Naive B cell (primary cell): ENCODE data around the gene SNAP29. TPM values are rescaled to one million over a fixed set of nuclear protein-coding genes. Genes with fewer than 3 reads are reported as not detected.
"Not testable (repeated sequence)": the region's sequence is repeated elsewhere in the genome, so short reads cannot be mapped to it uniquely, and the experiment has no call there.

Source experiments
- ATAC-seq, 2 donors: fragments of 150-1000 bp; cut with Tn5 transposase; 2 replicates each; pipeline ENCODE4 v1.10.0; 2021; ENCODE audit warnings: low read depth in 2 of 2, mild to moderate bottlenecking in 2 of 2, moderate library complexity in 2 of 2
- DNase-seq: peaks from one replicate; pipeline ENCODE4 v3.0.0; 2022
- H3K27ac Mint-ChIP-seq, 6 donors: one replicate each; pipeline ENCODE4 v1.8.0; 2020 to 2022; ENCODE audit warnings: mild to moderate bottlenecking in 6 of 6, mixed read lengths in 6 of 6, moderate library complexity in 5 of 6, inconsistent platforms in 2 of 6
- H3K27me3 Mint-ChIP-seq, 3 donors: one replicate each; pipeline ENCODE4 v1.8.0; 2021 to 2022; ENCODE audit warnings: mixed read lengths in 3 of 3, mild to moderate bottlenecking in 1 of 3
- H3K36me3 Mint-ChIP-seq, 2 donors: one replicate each; pipeline ENCODE4 v1.8.0; 2020 to 2022; ENCODE audit warnings: mixed read lengths in 2 of 2, inconsistent platforms in 1 of 2, mild to moderate bottlenecking in 1 of 2
- H3K4me1 Mint-ChIP-seq, 3 donors: one replicate each; pipeline ENCODE4 v1.8.0; 2020 to 2022; ENCODE audit warnings: mixed read lengths in 3 of 3, inconsistent platforms in 1 of 3, mild to moderate bottlenecking in 1 of 3, moderate library complexity in 1 of 3
- H3K4me3 Mint-ChIP-seq, 8 donors: one replicate each; pipeline ENCODE4 v1.8.0; 2020 to 2022; ENCODE audit warnings: mild to moderate bottlenecking in 8 of 8, mixed read lengths in 8 of 8, moderate library complexity in 8 of 8, inconsistent platforms in 2 of 8
- H3K9me3 Mint-ChIP-seq, 7 donors: one replicate each; pipeline ENCODE4 v1.8.0; 2020 to 2022; ENCODE audit warnings: mixed read lengths in 7 of 7, mild to moderate bottlenecking in 5 of 7, inconsistent platforms in 2 of 7, moderate library complexity in 1 of 7
- polyA plus RNA-seq, 6 donors: library from polyadenylated mRNA; unstranded; fragments of 300-500 nt; fragmentation: Illumina TruSeq; gene quantifications; one replicate each; pipeline ENCODE4 v1.2.3, GENCODE V29; 2021; ENCODE audit warnings: low read depth in 6 of 6

SNAP29 gene
- polyA plus RNA-seq, 6 donors from 2014 or later = 15.1 to 24.1 (median 17.1) TPM

- ATAC-seq = no peak
- no peak for DNase-seq
- no peaks in the 10 kb centered on the region for H3K4me1 Mint-ChIP-seq
Measured at GRCh38 chr22:20904008-20904979, 45.5 kb downstream of the SNAP29 start.

GRCh38 chr22:20904980-20905355 is 46.2 kb downstream of the SNAP29 start:
- no peaks in the 10 kb centered on the region for H3K9me3 Mint-ChIP-seq
- no peak overlapping the region for H3K4me3 Mint-ChIP-seq
- H3K27ac Mint-ChIP-seq = peak overlapping the region in 1 of 6 donors; percentile 59
- no peaks in the 10 kb centered on the region for H3K36me3 Mint-ChIP-seq
- ATAC-seq (no peak), DNase-seq (no peak)
- no peaks in the 10 kb centered on the region for H3K4me1 Mint-ChIP-seq
- peaks cover 0 to 4% (median 0%) of the 10 kb centered on the region in 3 donors for H3K27me3 Mint-ChIP-seq

More at GRCh38 chr22:20904008-20904979, 45.5 kb downstream of the SNAP29 start:
- Mint-ChIP-seq H3K36me3 (no peaks in the 10 kb centered on the region), H3K4me3 (no peak overlapping the region), H3K9me3 (no peaks in the 10 kb centered on the region), H3K27ac (peak overlapping the region in 1 of 6 donors; percentile 59), H3K27me3 (peaks cover 0 to 4% (median 0%) of the 10 kb centered on the region in 3 donors)

- H3K27me3 Mint-ChIP-seq = peaks cover 0 to 4% (median 0%) of the 10 kb centered on the region in 3 donors
- no peaks in the 10 kb centered on the region for H3K9me3 Mint-ChIP-seq
- no peak overlapping the region for H3K4me3 Mint-ChIP-seq
- H3K4me1 Mint-ChIP-seq = no peaks in the 10 kb centered on the region
- no peak for DNase-seq
- no peak overlapping the region for H3K27ac Mint-ChIP-seq
- H3K36me3 Mint-ChIP-seq = no peaks in the 10 kb centered on the region
- ATAC-seq = no peak
Measured at GRCh38 chr22:20905415-20906386, 46.9 kb downstream of the SNAP29 start.

- H3K27me3 Mint-ChIP-seq = peaks cover 0 to 4% (median 0%) of the 10 kb centered on the region in 3 donors
- H3K4me3 Mint-ChIP-seq = no peak overlapping the region
- ATAC-seq (no peak), DNase-seq (no peak)
- no peaks in the 10 kb centered on the region for H3K36me3 Mint-ChIP-seq
- H3K9me3 Mint-ChIP-seq = no peaks in the 10 kb centered on the region
- H3K4me1 Mint-ChIP-seq = no peaks in the 10 kb centered on the region
- H3K27ac Mint-ChIP-seq = no peak overlapping the region
Measured at GRCh38 chr22:20906387-20906767, 47.6 kb downstream of the SNAP29 start.

- H3K9me3 Mint-ChIP-seq, H3K27ac Mint-ChIP-seq, H3K4me1 Mint-ChIP-seq, H3K36me3 Mint-ChIP-seq, DNase-seq, H3K27me3 Mint-ChIP-seq, H3K4me3 Mint-ChIP-seq, ATAC-seq: not testable (repeated sequence)
Measured at GRCh38 chr22:20908717-20909116, 49.9 kb downstream of the SNAP29 start.

GRCh38 chr22:20909543-20910303 is 50.9 kb downstream of the SNAP29 start:
- no peaks in the 10 kb centered on the region for H3K9me3 Mint-ChIP-seq
- no peaks in the 10 kb centered on the region for H3K4me1 Mint-ChIP-seq
- H3K36me3 Mint-ChIP-seq = no peaks in the 10 kb centered on the region
- H3K27me3 Mint-ChIP-seq = peaks cover 0 to 4% (median 0%) of the 10 kb centered on the region in 3 donors
- no peak overlapping the region for H3K4me3 Mint-ChIP-seq
- DNase-seq = no peak
- no peak overlapping the region for H3K27ac Mint-ChIP-seq
- ATAC-seq = no peak

- ATAC-seq = no peak
- H3K27ac Mint-ChIP-seq = no peak overlapping the region
- no peaks in the 10 kb centered on the region for H3K36me3 Mint-ChIP-seq
- peaks cover 6 to 9% (median 9%) of the 10 kb centered on the region in 3 donors for H3K4me1 Mint-ChIP-seq
- H3K4me3 Mint-ChIP-seq = no peak overlapping the region
- no peak for DNase-seq
- no peaks in the 10 kb centered on the region for H3K27me3 Mint-ChIP-seq
- no peaks in the 10 kb centered on the region for H3K9me3 Mint-ChIP-seq
Measured at GRCh38 chr22:20912494-20912893, 53.7 kb downstream of the SNAP29 start.

- peaks cover 31 to 38% (median 33%) of the 10 kb centered on the region in 3 donors for H3K4me1 Mint-ChIP-seq
Measured at GRCh38 chr22:20916916-20917810, 58.4 kb downstream of the SNAP29 start, which contains the start of gene CRKL. Gene CRKL (plus strand): TSS chr22:20917407. CDS start chr22:20917935, 528 bp downstream.

GRCh38 chr22:20918663-20919218 is 59.9 kb downstream of the SNAP29 start:
- Mint-ChIP-seq H3K27ac (peak overlapping the region; percentile 56 to 95 (median 91)), H3K9me3 (no peaks in the 10 kb centered on the region), H3K4me1 (peaks cover 35 to 47% (median 40%) of the 10 kb centered on the region in 3 donors), H3K36me3 (no peaks in the 10 kb centered on the region), H3K27me3 (no peaks in the 10 kb centered on the region), H3K4me3 (peak overlapping the region; percentile 93 to 99 (median 97))
- DNase-seq (no peak), ATAC-seq (no peak)

More at GRCh38 chr22:20916916-20917810, 58.4 kb downstream of the SNAP29 start, which contains the start of gene CRKL:
- H3K27me3 Mint-ChIP-seq = no peaks in the 10 kb centered on the region
- no peaks in the 10 kb centered on the region for H3K36me3 Mint-ChIP-seq
- H3K4me3 Mint-ChIP-seq = peak within 1 kb of the TSS; percentile 93 to 99 (median 97)
- DNase-seq = peak; percentile 95
- ATAC-seq = peak; percentile 97
- no peaks in the 10 kb centered on the region for H3K9me3 Mint-ChIP-seq
- peak within 1 kb of the TSS; percentile 86 to 99 (median 95) for H3K27ac Mint-ChIP-seq

GRCh38 chr22:20919718-20920117 is 60.9 kb downstream of the SNAP29 start:
- Mint-ChIP-seq H3K36me3 (no peaks in the 10 kb centered on the region), H3K9me3 (no peaks in the 10 kb centered on the region), H3K27me3 (no peaks in the 10 kb centered on the region), H3K27ac (peak overlapping the region in 5 of 6 donors; percentile 6 to 92 (median 29)), H3K4me3 (peak overlapping the region; percentile 86 to 99 (median 96)), H3K4me1 (peaks cover 35 to 53% (median 45%) of the 10 kb centered on the region in 3 donors)
- DNase-seq = no peak
- no peak for ATAC-seq

- Mint-ChIP-seq H3K36me3 (no peaks in the 10 kb centered on the region), H3K4me3 (peak overlapping the region; percentile 86 to 99 (median 96)), H3K27me3 (no peaks in the 10 kb centered on the region), H3K27ac (peak overlapping the region in 5 of 6 donors; percentile 3 to 92 (median 81)), H3K4me1 (peaks cover 40 to 65% (median 54%) of the 10 kb centered on the region in 3 donors), H3K9me3 (no peaks in the 10 kb centered on the region)
- DNase-seq (no peak), ATAC-seq (no peak)
Measured at GRCh38 chr22:20920881-20921203, 62.0 kb downstream of the SNAP29 start.
